Fibroblast of mammary gland (primary cell): ENCODE results near the gene PRKAR1B.

Experiments
- DNase-seq: peaks from one replicate; pipeline ENCODE4 v3.0.0-alpha.2; 2010; ENCODE audit warnings: low read depth
- H3K4me3 ChIP-seq: 2 replicates; pipeline ENCODE4 v1.5.1; 2011; ENCODE audit warnings: low read depth, mild to moderate bottlenecking, low read length, moderate library complexity; ENCODE audit not compliant: control insufficient read depth
- CTCF ChIP-seq: conservative IDR thresholded peaks from 2 replicates; pipeline ENCODE4 v1.5.1; 2011; ENCODE audit warnings: low read depth, low read length, inconsistent platforms; ENCODE audit not compliant: control insufficient read depth, insufficient read depth

Gene PRKAR1B

GRCh38 chr7:723541-723940 is 3.5 kb downstream of the PRKAR1B start:
- no peak overlapping the region for H3K4me3 ChIP-seq
- no peak for TF ChIP-seq CTCF
- DNase-seq, result no peak

- TF ChIP-seq CTCF, result no peak
- no peak overlapping the region for H3K4me3 ChIP-seq
- no peak for DNase-seq
Measured at GRCh38 chr7:721619-722248, 5.3 kb downstream of the PRKAR1B start.

- H3K4me3 ChIP-seq, result no peak overlapping the region
- TF ChIP-seq CTCF, result no peak
- DNase-seq, result no peak
Measured at GRCh38 chr7:716636-717035, 10.4 kb downstream of the PRKAR1B start.

GRCh38 chr7:716222-716621 is 10.9 kb downstream of the PRKAR1B start:
- no peak for DNase-seq
- H3K4me3 ChIP-seq, result no peak overlapping the region
- no peak for TF ChIP-seq CTCF

GRCh38 chr7:714251-714671 is 12.8 kb downstream of the PRKAR1B start:
- DNase-seq, result no peak
- H3K4me3 ChIP-seq, result no peak overlapping the region
- TF ChIP-seq CTCF, result no peak

GRCh38 chr7:713488-714230 is 13.4 kb downstream of the PRKAR1B start:
- no peak for TF ChIP-seq CTCF
- DNase-seq, result no peak

GRCh38 chr7:713139-713457 is 14.0 kb downstream of the PRKAR1B start:
- no peak overlapping the region for H3K4me3 ChIP-seq
- TF ChIP-seq CTCF, result no peak
- no peak for DNase-seq

More at GRCh38 chr7:713488-714230, 13.4 kb downstream of the PRKAR1B start:
- no peak overlapping the region for H3K4me3 ChIP-seq
